Stimulated activated CD8-positive, alpha-beta memory T cell treated with anti-CD3 and anti-CD28 coated beads, Interleukin-15, amount 100 ng/mL, for 48 hours (primary cell): ENCODE measurements around the gene LTBP2.

Experiments
- DNase-seq, 2 donors: peaks; one replicate each; pipeline ENCODE4 v3.0.0-alpha.2; 2020; ENCODE audit warnings: low read depth in 2 of 2

Gene LTBP2

DNA sequence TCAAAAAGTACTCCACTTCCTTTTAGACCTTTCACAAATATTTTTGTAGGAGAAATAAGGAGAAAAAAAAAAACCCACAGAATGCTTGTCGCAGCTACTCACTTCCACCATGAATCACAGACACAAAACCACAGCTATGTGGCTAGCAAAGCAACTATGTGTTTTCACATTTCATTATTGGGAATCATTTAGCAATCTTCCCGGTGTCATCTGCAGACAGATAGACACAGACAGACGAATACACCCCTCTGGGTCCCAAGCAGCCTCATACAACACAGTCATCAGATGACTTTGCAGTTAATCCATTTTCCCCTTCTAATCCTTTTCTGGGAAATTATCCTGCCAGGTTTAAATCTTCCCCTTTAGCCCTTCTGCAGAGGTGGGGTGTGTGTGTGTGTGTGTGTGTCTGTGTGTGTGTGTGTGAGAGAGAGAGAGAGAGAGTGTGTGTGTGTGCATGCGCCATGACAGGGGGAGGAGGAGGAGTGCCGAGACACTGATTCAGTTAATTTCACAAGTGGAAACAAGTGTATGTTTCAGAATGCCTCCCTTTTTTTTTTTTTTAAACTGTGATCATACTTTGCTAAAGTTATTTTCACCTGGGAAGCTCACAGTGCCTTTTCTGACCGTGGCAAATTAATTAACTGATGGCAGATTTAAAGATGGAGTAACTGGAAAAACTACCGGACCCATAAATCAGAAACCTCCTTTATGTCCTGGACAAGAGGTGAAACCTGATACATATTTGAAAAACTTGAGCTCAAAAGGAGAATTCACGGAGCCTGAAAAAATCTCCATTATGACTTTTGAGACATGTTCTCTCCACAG, 39.9 kb downstream of the LTBP2 start:
- no peak for DNase-seq

DNA sequence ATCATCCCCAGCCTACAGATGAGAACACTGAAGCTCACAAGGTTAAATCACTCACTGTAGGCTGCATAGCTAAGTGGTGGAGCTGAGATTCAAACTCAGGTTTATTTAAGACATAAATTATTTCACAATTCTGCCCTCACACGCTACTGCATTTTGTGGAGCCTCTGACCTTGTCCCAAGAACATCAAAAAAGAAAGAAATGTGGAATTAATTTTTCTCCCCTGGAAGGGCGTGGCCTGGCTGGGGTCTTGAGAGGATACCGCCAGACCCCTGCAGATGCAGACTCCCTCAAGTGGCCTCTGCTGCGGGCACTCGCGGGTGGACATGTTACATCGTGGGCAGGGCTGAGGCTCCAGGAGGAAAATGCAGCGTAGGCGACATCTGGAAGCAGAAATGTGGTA, 40.6 kb downstream of the LTBP2 start:
- DNase-seq = no peak

DNA sequence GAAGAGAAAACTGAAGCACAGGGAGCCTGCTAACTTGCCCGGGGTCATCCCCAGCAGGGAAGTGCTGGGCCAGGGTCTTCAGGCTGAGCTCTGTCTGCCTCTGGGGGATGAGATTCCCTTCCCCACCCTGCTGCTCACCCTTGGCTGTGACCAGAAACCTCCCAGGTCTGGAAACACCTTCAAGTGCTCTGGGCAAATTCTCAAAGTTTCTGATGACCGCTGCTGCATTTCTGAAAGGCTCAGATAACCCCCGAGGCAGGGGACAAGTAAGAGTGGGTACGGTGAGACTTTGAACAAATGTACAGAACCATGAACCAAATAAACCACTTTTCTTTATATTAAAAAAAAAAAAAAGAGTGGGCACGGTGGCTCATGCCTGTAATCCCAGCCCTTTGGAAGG, 41.3 kb downstream of the LTBP2 start:
- DNase-seq = no peak

DNA sequence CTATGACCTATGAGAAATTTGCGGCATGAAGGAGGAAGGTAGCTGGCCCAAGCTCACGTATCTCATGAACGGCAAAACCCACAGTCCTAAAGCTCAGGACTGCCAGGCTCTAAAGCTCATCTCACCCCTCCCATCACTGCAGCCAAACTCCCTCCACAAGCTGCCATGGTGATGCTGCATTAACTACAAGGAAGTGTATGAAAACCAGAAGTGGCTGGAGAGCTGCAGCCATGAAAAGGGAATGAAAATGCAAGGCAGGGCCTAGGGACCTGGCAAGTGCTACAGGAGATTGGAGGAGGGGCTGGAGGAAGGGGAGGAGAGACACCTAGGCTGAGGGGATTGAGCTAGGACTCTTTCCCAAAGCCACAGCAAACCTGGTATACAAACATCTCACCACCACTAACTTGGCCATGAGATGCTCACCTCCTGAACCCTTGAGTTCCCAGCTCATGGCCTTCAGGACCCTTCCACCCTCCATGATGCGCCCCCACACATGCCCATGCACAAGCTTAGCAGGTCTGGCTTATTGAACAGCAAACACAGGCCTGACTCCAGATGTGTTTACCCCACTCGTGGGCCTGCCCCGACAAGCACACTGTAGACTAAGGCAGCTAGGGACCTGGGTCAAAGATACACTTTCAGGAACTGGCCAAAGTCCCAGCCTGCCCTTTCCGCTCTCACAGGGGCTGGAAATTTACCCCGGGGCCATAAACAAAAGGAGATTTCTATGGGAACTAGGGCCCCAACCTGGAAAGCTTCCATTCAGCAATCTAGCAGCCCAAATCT, 42.0 kb downstream of the LTBP2 start:
- DNase-seq = no peak

DNA sequence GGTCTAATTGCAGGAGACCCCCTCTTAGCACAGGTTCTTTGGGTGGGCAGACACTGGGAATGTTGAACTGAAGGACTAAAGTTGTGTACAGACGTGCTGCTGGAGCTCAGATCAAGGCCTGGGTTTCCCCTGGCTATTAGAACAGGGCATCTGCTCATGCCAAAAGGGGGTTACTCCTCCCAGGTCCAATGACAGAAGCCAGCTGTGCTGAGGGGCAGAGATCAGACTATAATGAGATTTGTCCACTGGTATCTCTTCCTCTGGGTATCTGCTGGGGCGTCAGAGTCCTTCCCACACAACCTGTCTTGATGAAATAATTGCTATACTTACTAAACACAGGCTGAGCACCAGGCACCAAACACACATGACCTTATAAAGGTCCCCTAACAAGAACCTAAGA, 42.6 kb downstream of the LTBP2 start:
- DNase-seq = no peak

DNA sequence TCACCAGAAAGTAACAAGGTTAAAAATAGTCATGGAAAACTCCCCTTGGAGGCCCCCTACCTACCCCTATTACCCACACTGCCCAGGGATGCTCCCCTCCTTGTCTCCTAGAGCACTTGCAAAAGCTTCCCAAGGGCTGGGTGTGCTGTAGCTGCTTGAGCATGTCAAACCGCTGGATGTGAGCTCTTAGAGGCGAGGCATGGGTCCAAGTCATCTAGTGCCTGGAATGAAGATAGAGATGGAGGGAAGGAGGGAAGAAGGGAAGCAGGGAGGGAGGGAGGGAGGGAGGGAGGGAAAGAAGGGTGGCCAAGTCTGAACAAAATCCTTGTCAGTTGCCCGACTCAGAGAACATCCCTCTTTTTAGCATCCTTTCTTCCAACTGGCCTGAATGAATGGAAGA, 43.1 kb downstream of the LTBP2 start:
- DNase-seq = no peak

DNA sequence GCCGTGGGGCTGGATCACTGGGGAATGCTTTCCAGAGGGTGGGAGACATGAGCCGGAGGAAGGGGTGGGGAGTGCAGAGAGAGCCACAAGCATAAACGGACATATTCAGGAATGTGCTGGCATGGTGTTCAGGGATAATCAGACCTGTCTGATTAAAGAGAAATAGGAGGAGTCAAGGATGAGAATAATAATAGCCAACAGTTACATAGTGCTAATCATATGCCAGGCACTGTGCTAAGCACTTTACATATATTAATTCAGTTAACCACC, 43.7 kb downstream of the LTBP2 start:
- no peak for DNase-seq

DNA sequence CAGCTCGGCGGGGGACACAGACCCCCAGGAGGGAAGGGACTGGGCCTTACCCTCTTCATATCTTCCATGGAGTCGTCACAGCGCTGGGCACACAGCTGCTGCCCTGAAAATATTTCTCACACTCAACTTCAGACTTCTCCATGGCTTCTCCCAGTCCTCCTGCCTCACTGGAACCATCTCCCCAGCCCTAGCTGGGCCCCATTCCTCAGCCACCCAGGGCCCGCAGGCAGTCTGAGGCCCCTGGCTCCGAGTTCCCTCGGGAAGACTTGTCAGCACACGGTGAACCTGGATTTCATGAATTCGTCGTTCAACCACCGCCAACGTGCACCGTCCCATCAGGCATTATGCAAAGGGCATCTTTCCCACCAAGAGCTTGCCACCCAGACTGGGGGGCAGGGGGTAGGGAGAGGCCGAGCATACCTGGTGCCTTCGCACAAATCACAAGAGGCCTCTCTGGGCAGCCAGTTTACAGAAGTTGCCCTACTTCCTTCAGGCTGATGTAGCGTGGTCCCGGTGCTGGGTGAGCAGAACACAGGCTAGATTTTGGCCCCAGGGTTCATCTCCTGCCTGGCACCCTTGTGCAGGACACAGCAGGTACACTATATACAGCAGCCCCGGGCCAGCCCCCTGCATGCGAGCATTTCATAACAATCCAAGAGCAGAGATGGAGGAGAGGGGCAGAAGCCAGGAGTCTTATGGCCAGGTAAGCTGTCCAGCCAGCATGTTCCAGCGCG, 44.2 kb downstream of the LTBP2 start:
- no peak for DNase-seq

DNA sequence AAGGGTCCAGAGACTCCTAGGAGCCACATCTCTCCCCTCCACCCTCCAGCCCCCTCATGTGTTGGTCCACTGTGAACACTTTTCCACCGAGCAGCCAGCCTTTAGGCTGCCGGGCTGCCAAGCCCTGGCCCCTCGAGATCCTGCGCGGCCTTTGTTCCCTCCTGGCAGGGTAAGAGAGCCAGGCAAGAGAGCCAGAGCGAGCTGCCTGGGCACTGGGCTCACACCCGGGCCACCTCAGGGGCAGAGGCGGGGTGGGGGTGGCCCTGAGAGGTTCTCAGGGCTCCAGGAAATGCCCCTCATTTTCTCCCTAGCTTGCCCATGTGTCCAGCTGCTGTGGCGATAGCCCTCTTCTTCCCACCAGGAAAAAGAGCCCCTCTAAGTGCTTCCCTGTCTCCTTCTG, 44.8 kb downstream of the LTBP2 start:
- DNase-seq = no peak

DNA sequence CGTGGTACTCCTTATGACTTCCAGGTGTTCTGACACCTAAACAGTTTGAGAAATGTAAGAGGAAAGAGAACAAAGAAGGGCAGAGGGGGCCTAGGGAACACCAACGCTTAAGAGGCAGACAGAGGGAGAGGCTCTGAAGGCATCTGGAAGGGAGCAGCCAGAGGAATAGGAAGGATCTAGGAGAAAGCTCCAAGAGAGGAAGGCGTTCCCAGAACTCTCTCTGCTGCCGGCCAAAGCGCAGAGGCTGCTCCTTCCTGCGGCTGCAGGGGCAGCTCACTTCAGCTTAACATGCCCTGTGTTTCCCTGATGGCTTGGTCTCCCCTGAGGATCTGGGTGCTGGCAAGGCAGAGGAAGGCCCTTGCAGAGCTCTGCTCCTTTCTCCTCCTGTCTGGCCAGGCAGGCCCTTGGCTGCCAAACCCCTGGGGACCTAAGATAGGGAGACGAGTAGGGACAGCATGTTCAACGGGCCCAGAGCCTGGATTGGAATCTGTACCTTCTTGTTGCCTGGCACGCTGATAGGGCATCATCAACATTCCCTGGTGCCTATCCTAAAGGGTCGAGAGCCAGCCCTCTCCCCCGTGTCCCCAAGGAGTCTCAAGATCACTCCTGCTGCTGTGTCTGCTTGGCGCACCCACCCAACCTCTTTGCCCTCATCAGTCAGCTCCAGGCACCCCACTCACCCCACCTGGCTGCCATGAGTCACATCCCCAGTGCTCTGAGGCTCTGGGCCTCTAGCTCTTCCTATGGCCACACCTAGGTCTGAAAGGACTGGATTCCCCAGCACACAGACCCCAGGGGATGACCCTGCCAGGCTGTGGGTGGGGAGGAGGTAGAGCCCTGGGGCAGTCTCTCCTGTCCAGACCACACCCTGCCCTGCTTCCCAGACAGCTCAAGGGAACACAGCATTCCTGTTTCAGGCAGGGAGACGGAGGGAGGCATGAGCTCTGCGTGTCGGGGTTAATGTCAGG, 45.6 kb downstream of the LTBP2 start:
- DNase-seq = no peak

DNA sequence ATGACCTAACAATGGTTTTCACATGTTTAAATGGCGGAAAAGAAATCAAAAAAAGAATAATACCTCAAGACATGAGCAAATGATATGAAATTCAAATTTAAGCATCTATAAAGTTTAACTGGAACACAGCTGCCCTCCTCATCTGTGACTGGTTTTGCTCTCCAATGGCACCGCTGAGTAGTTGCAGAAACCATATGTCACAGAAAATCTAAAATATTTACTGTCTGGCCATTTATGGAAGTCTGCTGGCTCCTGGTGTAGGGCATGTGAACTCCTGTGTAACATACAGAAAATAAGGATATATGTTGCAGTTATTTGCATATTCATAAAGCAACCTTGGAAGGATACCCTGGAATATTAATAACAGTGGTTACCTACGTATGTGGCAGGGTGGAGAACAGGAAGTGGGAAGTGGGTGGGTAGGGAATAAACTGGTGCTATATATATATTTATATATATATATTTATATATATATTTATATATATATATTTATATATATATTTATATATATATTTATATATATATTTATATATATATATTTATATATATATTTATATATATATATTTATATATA, 48.4 kb downstream of the LTBP2 start:
- DNase-seq = no peak

DNA sequence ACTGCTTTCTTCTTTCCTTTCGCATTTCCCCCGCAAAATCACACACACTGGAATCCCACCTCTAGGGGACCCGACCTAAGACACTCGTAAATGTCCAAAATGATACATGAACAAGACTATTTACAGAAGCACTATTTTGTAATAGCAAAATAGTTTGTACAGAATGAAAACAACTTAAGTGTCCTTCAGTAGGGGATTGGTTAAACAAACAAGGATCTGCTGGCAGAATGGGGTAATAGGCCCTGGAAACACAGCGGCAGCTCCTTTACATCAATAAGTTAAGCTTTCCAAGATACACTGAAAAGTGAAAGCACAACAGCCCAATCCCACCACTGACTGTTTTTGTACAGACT, 48.8 kb downstream of the LTBP2 start:
- DNase-seq = no peak

DNA sequence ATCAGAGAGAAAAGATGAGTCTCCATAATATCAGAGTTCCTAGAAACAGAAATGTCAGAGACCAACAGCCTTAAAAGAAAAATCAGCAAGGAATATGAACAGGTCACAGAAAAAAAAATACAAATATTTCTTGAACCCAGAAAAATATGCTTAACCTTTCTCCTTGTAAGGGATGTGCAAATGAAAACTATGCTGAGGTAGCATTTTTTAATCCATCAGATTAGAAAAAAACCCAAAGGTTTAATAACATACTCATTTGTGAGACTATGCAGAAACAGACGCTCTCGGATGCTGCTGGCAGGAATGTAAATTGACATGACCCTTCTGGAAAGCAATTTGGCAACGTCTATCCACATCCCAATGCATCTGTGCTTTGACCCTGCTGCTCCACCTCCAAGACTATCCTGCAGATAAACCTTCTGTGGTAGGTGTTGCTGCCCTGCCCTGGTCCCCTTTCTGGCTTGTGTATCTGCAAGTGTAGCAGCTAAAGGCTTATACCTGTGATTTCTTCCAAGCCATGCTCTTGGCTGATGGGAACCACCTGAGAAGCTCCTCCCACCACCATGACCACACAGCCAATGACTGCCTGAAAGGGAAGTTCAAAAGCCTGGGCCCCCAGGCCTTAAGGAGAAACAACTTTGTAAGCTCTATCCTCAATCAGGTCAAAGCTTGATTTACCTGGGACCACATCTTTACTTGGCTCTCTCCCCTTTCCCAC, 49.4 kb downstream of the LTBP2 start:
- DNase-seq = no peak

DNA sequence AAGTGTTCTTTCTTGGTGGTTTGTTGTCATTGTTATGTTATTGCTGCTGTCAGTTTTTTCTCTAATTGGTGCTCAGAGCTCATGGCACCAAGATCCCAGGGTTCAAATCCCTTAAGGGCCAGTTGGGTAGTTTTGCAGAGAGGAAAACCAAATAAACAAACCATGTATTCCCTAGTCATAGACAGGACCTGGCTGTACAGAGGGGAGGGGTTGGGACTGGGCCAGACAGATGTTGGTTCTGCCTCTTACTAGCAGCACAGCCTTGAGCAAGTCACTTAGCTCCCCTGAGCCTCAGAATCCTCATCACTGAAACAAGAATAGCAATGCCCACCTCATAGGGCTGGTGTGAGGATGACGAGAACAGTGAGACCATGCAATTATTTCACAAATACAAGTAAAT, 53.4 kb downstream of the LTBP2 start:
- no peak for DNase-seq

DNA sequence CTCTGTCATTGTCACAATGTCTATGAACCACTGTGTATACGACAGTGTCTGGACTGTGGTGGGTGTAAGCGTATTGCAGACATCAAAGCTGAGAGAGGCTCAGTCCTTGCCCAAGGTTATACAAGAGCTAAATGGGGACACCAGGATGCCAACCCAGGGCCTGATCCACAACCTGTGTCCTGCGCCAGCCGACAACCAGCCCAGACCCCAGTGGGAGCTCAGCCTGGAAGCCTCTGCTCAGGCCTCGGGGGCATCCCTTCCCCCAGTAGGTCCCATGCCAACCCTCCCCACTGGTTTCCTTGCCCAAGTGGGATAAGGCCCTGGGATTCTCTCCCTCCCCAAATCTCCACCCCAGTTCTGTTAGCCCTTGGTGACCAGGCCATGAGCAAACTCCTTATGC, 54.3 kb downstream of the LTBP2 start:
- no peak for DNase-seq

DNA sequence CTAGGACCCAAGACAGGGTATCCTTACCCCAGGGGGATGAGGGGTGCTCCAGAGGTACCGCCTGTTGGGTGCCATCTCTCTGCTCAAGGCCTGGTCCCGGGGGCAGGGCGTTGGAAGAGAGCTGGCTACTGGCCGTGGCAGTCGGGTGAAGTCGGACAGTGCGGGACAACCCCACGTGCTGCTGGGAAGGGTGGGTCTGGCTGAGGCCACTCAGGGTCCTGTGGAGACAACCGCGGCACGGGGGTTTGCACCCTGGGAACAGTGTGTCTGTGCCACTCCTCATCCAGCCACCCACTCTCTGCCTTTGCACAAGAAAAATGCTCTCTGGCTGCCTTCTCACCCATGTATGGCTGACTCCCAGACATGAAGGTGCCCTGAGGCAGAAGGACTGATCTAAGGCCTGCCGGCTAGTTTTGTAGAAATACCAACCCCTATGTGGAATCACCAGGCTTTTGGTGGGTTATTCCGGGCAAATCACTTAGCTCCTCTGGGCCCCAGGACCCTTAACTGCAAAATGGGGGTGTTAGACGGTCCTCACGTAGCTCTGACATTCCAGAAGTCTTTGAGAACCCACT, 56.5 kb downstream of the LTBP2 start:
- no peak for DNase-seq

DNA sequence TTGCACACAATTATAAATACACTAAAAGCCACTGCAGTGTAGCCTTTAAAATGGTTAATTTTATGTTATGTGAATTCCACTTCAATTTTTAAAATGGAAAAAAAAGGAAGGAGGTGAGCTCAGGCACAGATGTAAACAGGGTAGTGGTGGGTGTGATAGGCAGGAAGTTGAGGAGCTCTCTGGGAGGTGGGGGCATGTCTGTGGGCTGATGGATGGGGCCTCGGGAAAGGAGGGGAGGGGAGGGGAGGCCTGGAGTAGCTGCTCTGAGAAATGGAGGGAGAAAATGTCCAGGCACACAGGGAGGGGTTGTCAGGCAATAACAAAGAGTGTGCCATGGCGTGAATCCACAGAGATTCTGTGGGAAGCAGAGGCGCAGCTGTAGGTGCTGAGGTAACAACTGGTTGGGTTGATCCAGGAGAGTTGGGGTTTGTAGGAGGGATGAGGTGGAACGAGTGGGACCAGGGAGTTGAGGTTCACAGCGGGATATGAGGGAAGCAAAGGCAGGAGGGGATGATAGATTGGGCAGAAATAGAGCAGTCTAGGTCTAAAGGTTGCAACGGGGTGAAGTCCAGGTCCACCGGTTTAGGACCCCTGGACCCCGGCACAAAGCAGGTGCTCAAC, 57.2 kb downstream of the LTBP2 start:
- no peak for DNase-seq

DNA sequence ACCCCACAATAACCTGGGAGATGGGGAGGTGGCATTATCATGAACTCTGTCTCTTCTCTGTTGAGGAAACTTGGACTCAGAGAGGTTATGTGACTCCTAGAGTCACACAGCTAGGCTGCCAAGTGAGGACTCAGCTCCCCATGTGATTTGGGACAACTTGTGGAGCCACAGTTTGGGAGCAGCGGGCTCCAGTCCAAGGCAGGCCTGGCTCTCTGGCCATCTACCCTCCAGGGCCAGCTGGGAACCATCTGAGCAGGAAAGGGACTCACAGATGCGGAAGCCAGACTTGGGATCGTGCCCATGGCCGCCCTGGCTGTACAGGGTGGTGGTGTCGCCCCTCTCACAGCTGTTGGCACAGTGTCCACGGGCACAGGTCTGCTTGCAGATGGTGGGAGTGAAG, 59.4 kb downstream of the LTBP2 start:
- DNase-seq = no peak

DNA sequence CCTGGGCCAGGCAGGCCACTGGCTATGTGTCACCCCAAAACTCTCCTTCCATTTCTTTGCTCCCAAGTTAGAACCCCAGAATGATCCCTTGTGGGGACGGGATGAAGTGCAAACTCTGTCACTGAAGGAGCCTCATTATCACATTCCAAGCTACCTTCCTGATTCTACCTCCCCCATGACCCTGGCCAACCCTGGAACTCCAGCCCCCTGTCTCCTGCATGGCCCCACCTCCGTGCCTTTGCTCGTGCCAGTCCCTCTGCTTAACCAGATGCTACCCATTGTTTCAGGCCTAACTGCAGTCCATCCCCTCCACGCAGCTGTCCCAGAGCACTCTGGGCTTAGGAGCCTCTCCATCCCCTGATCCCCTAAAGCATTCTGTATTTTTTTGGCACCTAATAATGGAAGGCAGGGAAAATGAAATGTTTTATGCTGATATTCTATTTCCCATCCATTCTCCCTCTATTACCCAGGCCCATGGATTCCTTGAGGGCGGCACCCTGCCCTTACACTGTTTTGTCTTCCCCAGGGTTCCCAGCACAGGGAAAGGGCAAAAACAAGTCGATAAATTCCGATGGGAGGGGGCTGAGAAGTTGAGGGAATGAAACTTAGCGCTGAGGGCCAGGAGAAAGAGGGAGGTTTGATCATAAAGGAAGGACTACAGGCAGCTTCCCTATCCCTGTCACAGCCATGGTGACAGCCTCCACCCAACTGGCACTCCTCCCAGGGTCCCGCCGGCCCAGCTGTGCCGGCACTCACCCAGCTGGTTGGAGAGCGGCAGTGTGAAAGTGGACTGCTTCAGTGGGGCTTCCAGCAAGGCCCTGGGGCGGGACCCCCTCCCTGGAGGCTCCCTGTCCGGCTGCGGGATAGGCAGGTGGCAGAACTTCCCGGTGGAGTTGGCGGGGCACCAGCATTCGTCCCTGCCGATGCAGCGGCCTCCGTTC, 60.3 kb downstream of the LTBP2 start:
- no peak for DNase-seq
